ENCODE data around the gene BDKRB2.
A peak's percentile ranks its signal among the peaks of the same experiment; 100 is the strongest.
"Not testable (repeated sequence)": the region's sequence is repeated elsewhere in the genome, so short reads cannot be mapped to it uniquely, and the experiment has no call there.

The BDKRB2 gene

GRCh38 chr14:96225213-96225612 is 20.6 kb downstream of the BDKRB2 start:
- no peak for DNase-seq (ENCODE audit: low spot score)

GRCh38 chr14:96225745-96226151 is 21.1 kb downstream of the BDKRB2 start:
- peak; percentile 93 for DNase-seq (ENCODE audit: low spot score)

GRCh38 chr14:96227428-96227827 is 22.8 kb downstream of the BDKRB2 start:
- no peak for DNase-seq (ENCODE audit: low spot score)

GRCh38 chr14:96229315-96229714 is 24.7 kb downstream of the BDKRB2 start:
- DNase-seq (ENCODE audit: low spot score): no peak

- no peak for DNase-seq (ENCODE audit: low spot score)
These were observed 26.4 kb downstream of the BDKRB2 start for GRCh38 chr14:96231056-96231455.

- no peak for DNase-seq (ENCODE audit: low spot score)
These were observed 27.0 kb downstream of the BDKRB2 start for GRCh38 chr14:96231526-96232130.

GRCh38 chr14:96232506-96232905 is 27.9 kb downstream of the BDKRB2 start:
- no peak for DNase-seq (ENCODE audit: low spot score)

GRCh38 chr14:96233661-96234060 is 29.0 kb downstream of the BDKRB2 start:
- no peak for DNase-seq (ENCODE audit: low spot score)

- DNase-seq (ENCODE audit: low spot score): no peak
These were observed 30.8 kb downstream of the BDKRB2 start for GRCh38 chr14:96235426-96235825.

GRCh38 chr14:96237641-96238040 is 33.0 kb downstream of the BDKRB2 start:
- no peak for DNase-seq (ENCODE audit: low spot score)

- DNase-seq (ENCODE audit: low spot score): no peak
These were observed 34.1 kb downstream of the BDKRB2 start for GRCh38 chr14:96238676-96239265.

GRCh38 chr14:96239711-96240141 is 35.1 kb downstream of the BDKRB2 start:
- DNase-seq (ENCODE audit: low spot score): no peak

GRCh38 chr14:96240641-96241040 is 36.0 kb downstream of the BDKRB2 start:
- no peak for DNase-seq (ENCODE audit: low spot score)

GRCh38 chr14:96242126-96242525 is 37.5 kb downstream of the BDKRB2 start:
- DNase-seq (ENCODE audit: low spot score): no peak

- DNase-seq (ENCODE audit: low spot score): no peak
These were observed 39.1 kb downstream of the BDKRB2 start for GRCh38 chr14:96243785-96244184.

GRCh38 chr14:96245074-96245473 is 40.4 kb downstream of the BDKRB2 start:
- not testable (repeated sequence) for DNase-seq (ENCODE audit: low spot score)

- DNase-seq (ENCODE audit: low spot score): no peak
These were observed 41.3 kb downstream of the BDKRB2 start for GRCh38 chr14:96245710-96246538.

- peak; percentile 93 for DNase-seq (ENCODE audit: low spot score)
These were observed 41.9 kb downstream of the BDKRB2 start for GRCh38 chr14:96246539-96246847.

GRCh38 chr14:96247031-96247430 is 42.4 kb downstream of the BDKRB2 start:
- DNase-seq (ENCODE audit: low spot score): no peak

- peak; percentile 77 for DNase-seq (ENCODE audit: low spot score)
These were observed 44.4 kb downstream of the BDKRB2 start for GRCh38 chr14:96249029-96249428.

GRCh38 chr14:96250485-96250884 is 45.8 kb downstream of the BDKRB2 start:
- DNase-seq (ENCODE audit: low spot score): no peak

GRCh38 chr14:96251656-96252155 is 47.1 kb downstream of the BDKRB2 start:
- DNase-seq (ENCODE audit: low spot score): no peak

- DNase-seq (ENCODE audit: low spot score): peak; percentile 86
These were observed 47.8 kb downstream of the BDKRB2 start for GRCh38 chr14:96252323-96252998.
